Kidney (tissue), 14 donors: ENCODE measurements around the gene MAML1. TPM values are rescaled to one million over a fixed set of nuclear protein-coding genes. Genes with fewer than 3 reads are reported as not detected.
"Not testable (repeated sequence)": the region's sequence is repeated elsewhere in the genome, so short reads cannot be mapped to it uniquely, and the experiment has no call there.

Experiments
- DNase-seq, 5 donors: peaks; one replicate each; pipeline ENCODE4 v3.0.0-alpha.2; 2013 to 2020
- FAIRE-seq: peaks from 2 replicates; lab custom pipeline; 2012; peaks lifted over from hg19 to GRCh38; lab: Jason Lieb, UNC
- H3K27ac ChIP-seq, 2 donors: one replicate each; pipeline ENCODE4 v1.7.0; 2013; ENCODE audit warnings: low read depth in 2 of 2, low read length in 2 of 2, inconsistent platforms in 1 of 2
- H3K27me3 ChIP-seq: one replicate; pipeline ENCODE4 v1.7.1; 2013; ENCODE audit warnings: low read length, inconsistent platforms; ENCODE audit not compliant: control insufficient read depth, insufficient read depth
- H3K36me3 ChIP-seq, 3 donors: one replicate each; pipeline versions ENCODE4 v1.7.0 to v1.7.1; 2013; ENCODE audit warnings: low read length in 3 of 3, control low read depth in 1 of 3, inconsistent platforms in 1 of 3; ENCODE audit not compliant: insufficient read depth in 3 of 3, control insufficient read depth in 2 of 3
- H3K4me1 ChIP-seq, 3 donors: one replicate each; pipeline versions ENCODE4 v1.7.0 to v1.7.1; 2013; ENCODE audit warnings: low read length in 3 of 3, inconsistent platforms in 1 of 3, low read depth in 1 of 3; ENCODE audit not compliant: control insufficient read depth in 2 of 3, insufficient read depth in 2 of 3
- H3K4me3 ChIP-seq, 3 donors: one replicate each; pipeline versions ENCODE4 v1.7.0 to v1.8.1; 2013; ENCODE audit warnings: low read length in 3 of 3, control low read depth in 1 of 3, inconsistent platforms in 1 of 3
- H3K9ac ChIP-seq, 3 donors: one replicate each; pipeline versions ENCODE4 v1.7.0 to v1.7.1; 2013; ENCODE audit warnings: low read length in 3 of 3, control low read depth in 1 of 3, inconsistent platforms in 1 of 3
- H3K9me3 ChIP-seq, 3 donors: one replicate each; pipeline versions ENCODE4 v1.7.0 to v1.7.1; 2013; ENCODE audit warnings: low read length in 3 of 3, control low read depth in 1 of 3, inconsistent platforms in 1 of 3; ENCODE audit not compliant: control insufficient read depth in 2 of 3, insufficient read depth in 1 of 3
- intact Hi-C: fragments of 100-400 bp; cut with DNase I; formaldehyde crosslinking; loops from one replicate; pipeline ENCODE4 v1.11.1; 2022
- polyA plus RNA-seq: library from polyadenylated mRNA; stranded (reverse); fragments of 350-450 nt; fragmentation: Illumina TruSeq; extraction: RNeasy Lipid Tissue Mini Kit (QIAGEN cat#74804); gene quantifications from one replicate; pipeline ENCODE4 v1.2.3, GENCODE V29; 2014; ENCODE audit warnings: low read depth, low replicate concordance; ENCODE audit not compliant: insufficient read depth
- total RNA-seq: library from RNA; stranded (reverse); fragmentation: NEBNext Ultra II Directional; extraction: Animal tissue kit (Norgen Biotek cat#: 25700); gene quantifications from one replicate; pipeline ENCODE4 v1.2.1, GENCODE V29; 2021
- TF ChIP-seq, protein P1 (sequence below): IDR thresholded peaks from 3 replicates; pipeline ENCODE4 v1.5.1; 2012; ENCODE audit warnings: mild to moderate bottlenecking, moderate library complexity, borderline replicate concordance; ENCODE audit not compliant: insufficient read depth; ENCODE audit errors: extremely low read depth
- donor health status: control.
- donor health status: control.
- donor health status: control.
- donor health status: control.
- donor health status: control.
- donor health status: DM: yes; HTN: yes; CAD: no.
- donor health status: Normal renal cell carcinoma (clear cell type).

The MAML1 gene
- total and polyA plus RNA-seq, 2 donors from 2014 or later, result 5.3 to 26.8 TPM

DNA sequence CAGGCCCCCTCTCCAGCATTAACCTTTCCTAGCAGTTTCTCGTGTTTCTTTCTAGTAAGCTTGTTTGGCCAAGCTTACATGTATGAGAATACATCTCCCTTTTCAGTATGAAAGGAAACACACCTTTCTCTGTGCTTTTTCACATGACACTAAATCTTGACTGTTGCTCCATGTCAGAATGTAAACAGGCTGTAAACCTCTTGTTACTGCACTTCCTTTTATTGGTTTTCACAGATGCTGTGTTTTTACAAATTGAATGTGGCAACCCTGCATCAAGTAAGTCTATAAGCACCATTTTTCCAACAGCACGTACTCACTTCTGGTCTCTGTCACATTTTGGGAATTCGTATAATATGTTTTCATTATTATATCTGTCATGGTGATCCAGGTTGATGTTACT, 36.0 kb upstream of the MAML1 start:
- H3K4me3 ChIP-seq, result peak overlapping the region in 1 of 3 donors; percentile 11
- FAIRE-seq, result no peak
- intact Hi-C loops, result no loop called here
- H3K9ac ChIP-seq, result no peak overlapping the region
- H3K4me1 ChIP-seq, result peaks cover 0 to 10% (median 2%) of the 10 kb centered on the region in 3 donors
- TF ChIP-seq, protein P1, sequence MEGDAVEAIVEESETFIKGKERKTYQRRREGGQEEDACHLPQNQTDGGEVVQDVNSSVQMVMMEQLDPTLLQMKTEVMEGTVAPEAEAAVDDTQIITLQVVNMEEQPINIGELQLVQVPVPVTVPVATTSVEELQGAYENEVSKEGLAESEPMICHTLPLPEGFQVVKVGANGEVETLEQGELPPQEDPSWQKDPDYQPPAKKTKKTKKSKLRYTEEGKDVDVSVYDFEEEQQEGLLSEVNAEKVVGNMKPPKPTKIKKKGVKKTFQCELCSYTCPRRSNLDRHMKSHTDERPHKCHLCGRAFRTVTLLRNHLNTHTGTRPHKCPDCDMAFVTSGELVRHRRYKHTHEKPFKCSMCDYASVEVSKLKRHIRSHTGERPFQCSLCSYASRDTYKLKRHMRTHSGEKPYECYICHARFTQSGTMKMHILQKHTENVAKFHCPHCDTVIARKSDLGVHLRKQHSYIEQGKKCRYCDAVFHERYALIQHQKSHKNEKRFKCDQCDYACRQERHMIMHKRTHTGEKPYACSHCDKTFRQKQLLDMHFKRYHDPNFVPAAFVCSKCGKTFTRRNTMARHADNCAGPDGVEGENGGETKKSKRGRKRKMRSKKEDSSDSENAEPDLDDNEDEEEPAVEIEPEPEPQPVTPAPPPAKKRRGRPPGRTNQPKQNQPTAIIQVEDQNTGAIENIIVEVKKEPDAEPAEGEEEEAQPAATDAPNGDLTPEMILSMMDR, result no peak
- no peaks in the 10 kb centered on the region for H3K9me3 ChIP-seq
- DNase-seq, result peak in 2 of 5 donors; percentile 52 to 69
- H3K27me3 ChIP-seq, result no peaks in the 10 kb centered on the region
- no peak overlapping the region for H3K27ac ChIP-seq
- no peaks in the 10 kb centered on the region for H3K36me3 ChIP-seq

DNA sequence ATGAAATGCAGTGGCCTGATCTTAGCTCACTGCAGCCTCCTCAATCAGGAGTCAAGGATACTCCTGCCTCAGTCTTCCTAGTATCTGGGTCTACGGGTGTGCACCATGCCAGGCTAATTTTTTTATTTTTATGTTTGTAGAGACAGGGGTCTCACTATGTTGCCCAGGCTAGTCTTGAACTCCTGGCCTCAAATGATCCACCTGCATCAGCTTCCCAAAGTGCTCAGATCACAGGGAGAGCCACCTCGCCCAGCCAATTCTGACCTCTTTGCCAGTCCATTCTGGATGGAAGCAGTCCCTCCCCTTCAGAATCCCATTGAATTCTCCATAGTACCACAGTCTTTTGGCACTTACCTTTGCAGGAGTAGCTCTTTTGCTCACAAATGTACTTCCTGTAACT, 35.5 kb upstream of the MAML1 start:
- H3K9ac ChIP-seq, result peak overlapping the region in 1 of 3 donors; percentile 40
- TF ChIP-seq, protein P1, result no peak
- no peak for FAIRE-seq
- H3K4me1 ChIP-seq, result peaks cover 0 to 10% (median 2%) of the 10 kb centered on the region in 3 donors
- intact Hi-C loops, result no loop called here
- no peak for DNase-seq
- H3K9me3 ChIP-seq, result no peaks in the 10 kb centered on the region
- no peak overlapping the region for H3K4me3 ChIP-seq
- no peaks in the 10 kb centered on the region for H3K27me3 ChIP-seq
- H3K36me3 ChIP-seq, result no peaks in the 10 kb centered on the region
- no peak overlapping the region for H3K27ac ChIP-seq

DNA sequence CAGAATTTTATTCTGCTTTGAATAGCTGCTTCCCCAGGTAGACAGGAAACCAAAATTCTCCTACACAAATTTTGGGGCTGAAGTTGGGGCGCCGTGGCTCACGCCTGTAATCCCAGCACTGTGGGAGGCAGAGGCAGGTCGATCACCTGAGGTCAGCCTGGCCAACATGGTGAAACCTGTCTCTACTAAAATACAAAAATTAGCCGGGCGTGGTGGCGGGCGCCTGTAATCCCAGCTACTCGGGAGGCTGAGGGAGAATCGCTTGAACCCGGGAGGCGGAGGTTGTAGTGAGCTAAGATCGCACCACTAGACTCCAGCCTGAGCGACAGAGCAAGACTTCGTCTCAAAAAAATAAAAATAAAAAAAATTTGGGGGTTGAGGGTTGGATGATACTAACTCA, 35.1 kb upstream of the MAML1 start:
- Histone ChIP-seq H3K4me3 (peak overlapping the region; percentile 60 to 84 (median 80)), H3K27ac (peak overlapping the region; percentile 93 to 94), H3K9ac (peak overlapping the region in 1 of 3 donors; percentile 77)
- H3K27me3 ChIP-seq, H3K4me1 ChIP-seq, intact Hi-C loops, H3K9me3 ChIP-seq, FAIRE-seq, DNase-seq, H3K36me3 ChIP-seq: not testable (repeated sequence)

DNA sequence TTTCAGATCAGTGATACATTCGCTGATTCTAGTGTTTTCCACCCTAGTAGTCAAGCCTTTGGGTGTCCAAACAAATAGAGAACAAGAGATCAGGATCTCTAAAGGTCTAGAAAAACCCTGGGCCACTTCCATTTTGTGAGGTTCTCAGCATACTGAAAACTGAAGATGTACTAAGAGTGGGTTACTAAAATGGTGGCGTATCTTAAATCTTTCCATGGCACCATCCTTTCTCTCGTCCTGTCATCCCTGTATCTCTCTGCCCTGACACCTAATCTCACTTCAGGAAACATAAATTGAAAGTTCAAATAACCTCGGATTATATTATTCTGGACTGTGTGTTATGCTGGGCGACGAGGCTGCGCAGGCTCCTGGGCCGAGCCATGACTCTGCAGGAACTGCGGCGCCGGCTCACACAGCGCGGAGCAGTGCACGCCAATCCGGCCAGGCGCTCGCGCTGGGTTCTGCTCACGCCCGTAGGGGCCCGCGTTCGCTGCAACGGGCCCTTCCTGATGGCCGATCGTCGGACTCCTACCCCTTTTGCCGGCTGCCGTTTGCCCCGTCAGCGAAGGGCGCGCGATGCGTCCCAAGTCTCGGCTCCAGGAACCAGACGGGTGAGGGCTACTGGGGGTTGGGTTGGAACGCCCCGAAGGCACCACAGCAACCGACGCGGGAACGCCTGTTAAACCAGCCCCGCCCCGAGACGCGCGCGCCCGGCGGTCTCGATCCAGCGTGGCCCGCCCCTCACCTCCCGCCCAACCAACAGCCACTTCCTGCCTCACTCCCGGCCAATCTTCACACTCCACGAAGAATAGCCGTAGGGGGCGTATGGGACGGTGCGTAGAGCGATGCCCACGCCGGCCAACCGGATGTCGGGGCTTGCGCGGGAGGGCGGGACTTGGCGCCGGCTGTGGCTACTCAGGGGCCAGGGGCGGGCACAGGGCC, 34.4 kb upstream of the MAML1 start:
- peak; percentile 52 for FAIRE-seq
- TF ChIP-seq, protein P1, result no peak
- peaks cover 0 to 10% (median 2%) of the 10 kb centered on the region in 3 donors for H3K4me1 ChIP-seq
- H3K9me3 ChIP-seq, result no peaks in the 10 kb centered on the region
- H3K4me3 ChIP-seq, result peak overlapping the region; percentile 60 to 84 (median 82)
- H3K9ac ChIP-seq, result peak overlapping the region; percentile 33 to 95 (median 77)
- intact Hi-C loops, result no loop called here
- H3K27ac ChIP-seq, result peak overlapping the region; percentile 93 to 97
- no peaks in the 10 kb centered on the region for H3K27me3 ChIP-seq
- peak; percentile 100 for DNase-seq
- H3K36me3 ChIP-seq, result peaks cover 0 to 2% (median 0%) of the 10 kb centered on the region in 3 donors
